Heart left ventricle (tissue), 13 donors: Measurements from ENCODE around the gene LGALS9.

Experiments used
- CTCF ChIP-seq, 12 donors: fragments of 200-600 bp; sonication (generic) in 4 of 12; IDR thresholded peaks; one replicate each; pipeline versions ENCODE4 v1.5.0 to v1.8.0; 2018 to 2022; ENCODE audit warnings: antibody characterized with exemption in 12 of 12, mild to moderate bottlenecking in 5 of 12
- POLR2A ChIP-seq, 2 donors: fragments of 450-650 bp; IDR thresholded peaks; one replicate each; pipeline ENCODE4 v1.6.1; 2017; ENCODE audit warnings: antibody characterized with exemption in 2 of 2, mild to moderate bottlenecking in 2 of 2, moderate library complexity in 2 of 2
- donor health status: ischemic (EF 13 %, LVEDD 7.1; RV severe dilation, severe dysfunction).
- donor health status: DM: no; HTN: yes; CAD: no.
- donor health status: DM: no; HTN: no; CAD: no.
- donor health status: ischemic (EF 25% LVEDD 6.9; RV normal size, moderate dysfunction).
- donor health status: ischemic (EF 25% LVEDD 5.7; RV mildly dilated, moderate dysfunction).
- donor health status: ischemic (EF 35%, LVEDD 5.7; RV mildly dilated, moderate dysfunction).
- donor health status: nonischemic (EF 11% LVEDD 7.7; RV severe dilation, severe dysfunction).
- donor health status: DM: yes; HTN: yes; CAD: no.
- donor health status: PGD.
- donor health status: ischemic (EF 29% LVEDD 5.4; RV normal size, mild dysfunction).
- donor health status: nonischemic (EF 23%, LVEDD 6.1; RV moderate dilation, normal function).

GRCh38 chr17:27588354-27588753 is 42.6 kb upstream of the LGALS9 start:
- TF ChIP-seq CTCF (IDR thresholded peaks at IDR 0.05) (no peak), POLR2A (IDR thresholded peaks at IDR 0.05) (no peak)
